Left lung (tissue), 10 donors: Measurements from ENCODE around the gene FAM3D. TPM values are rescaled to one million over a fixed set of nuclear protein-coding genes. Genes with fewer than 3 reads are reported as not detected.

Experiments used
- ATAC-seq: fragments of 200-7000 bp; cut with Tn5 transposase; one replicate; pipeline ENCODE4 v1.9.1; 2020; ENCODE audit warnings: moderate library complexity
- DNase-seq, 4 donors: peaks; one replicate each; pipeline ENCODE4 v3.0.0-alpha.2; 2013 to 2020
- H3K27ac ChIP-seq, 2 donors: fragments of 200-600 bp; sonication (generic) in 1 of 2; one replicate each; pipeline versions ENCODE4 v1.5.0 to v1.8.0; 2020 to 2021
- H3K27me3 ChIP-seq, 2 donors: fragments of 200-600 bp; sonication (generic) in 1 of 2; one replicate each; pipeline versions ENCODE4 v1.5.0 to v1.8.0; 2020 to 2021
- H3K36me3 ChIP-seq, 2 donors: fragments of 200-600 bp; sonication (generic) in 1 of 2; one replicate each; pipeline versions ENCODE4 v1.5.0 to v1.8.0; 2020 to 2021
- H3K4me1 ChIP-seq, 2 donors: fragments of 200-600 bp; one replicate each; pipeline ENCODE4 v1.8.0; 2021
- H3K4me3 ChIP-seq, 2 donors: fragments of 200-600 bp; sonication (generic) in 1 of 2; one replicate each; pipeline versions ENCODE4 v1.5.0 to v1.8.0; 2020 to 2021; ENCODE audit warnings: mild to moderate bottlenecking in 1 of 2
- H3K9me3 ChIP-seq, 2 donors: fragments of 200-600 bp; sonication (generic) in 1 of 2; one replicate each; pipeline versions ENCODE4 v1.5.0 to v1.8.0; 2020 to 2021
- CTCF ChIP-seq, 2 donors: fragments of 200-600 bp; sonication (generic) in 1 of 2; IDR thresholded peaks; one replicate each; pipeline versions ENCODE4 v1.5.0 to v1.8.0; 2021; ENCODE audit warnings: antibody characterized with exemption in 2 of 2
- intact Hi-C, 2 donors: fragments of 100-400 bp; cut with DNase I; formaldehyde crosslinking; loops; one replicate each; pipeline versions ENCODE4 v1.11.2 to v1.14.2; 2022
- polyA plus RNA-seq, 6 donors: library from polyadenylated mRNA; unstranded; fragments of 120-200 nt; gene quantifications; one replicate each; pipeline ENCODE4 v1.2.1, GENCODE V29; 2013; ENCODE audit not compliant: insufficient read length in 6 of 6
- total RNA-seq, 2 donors: library from RNA; stranded (reverse); fragmentation: NEBNext Ultra II Directional; extraction: Animal tissue kit (Norgen Biotek cat#: 25700); gene quantifications; one replicate each; pipeline ENCODE4 v1.2.1, GENCODE V29; 2021
- donor health status: DM: no; HTN: yes; CAD: no.
- donor health status: DM: no; HTN: no; CAD: no.

The FAM3D gene
- total and polyA plus RNA-seq, 8 donors = 1.5 to 4.4 (median 3.5) TPM

GRCh38 chr3:58668247-58668646 lies 1.7 kb upstream of the FAM3D start:
- Histone ChIP-seq H3K36me3 (no peaks in the 10 kb centered on the region), H3K9me3 (no peaks in the 10 kb centered on the region), H3K27me3 (no peaks in the 10 kb centered on the region), H3K4me3 (no peak overlapping the region), H3K4me1 (no peaks in the 10 kb centered on the region), H3K27ac (peak overlapping the region in 1 of 2 donors; percentile 73)
- no peak for TF ChIP-seq CTCF (IDR thresholded peaks at IDR 0.05)
- intact Hi-C loops = no loop called here
- ATAC-seq = no peak
- no peak for DNase-seq

GRCh38 chr3:58667704-58668103 lies 1.1 kb upstream of the FAM3D start:
- no peak for ATAC-seq

GRCh38 chr3:58667229-58667628 lies 655 bp upstream of the FAM3D start:
- ATAC-seq = no peak
- no peak for TF ChIP-seq CTCF (IDR thresholded peaks at IDR 0.05)
- no peaks in the 10 kb centered on the region for H3K9me3 ChIP-seq
- intact Hi-C loops = no loop called here
- H3K27ac ChIP-seq = peak overlapping the region; percentile 59 to 73
- DNase-seq = no peak
- no peaks in the 10 kb centered on the region for H3K36me3 ChIP-seq
- H3K4me1 ChIP-seq = no peaks in the 10 kb centered on the region
- no peaks in the 10 kb centered on the region for H3K27me3 ChIP-seq
- H3K4me3 ChIP-seq = no peak overlapping the region

More at GRCh38 chr3:58667704-58668103, 1.1 kb upstream of the FAM3D start:
- DNase-seq = no peak
- H3K27ac ChIP-seq = peak overlapping the region in 1 of 2 donors; percentile 73
- intact Hi-C loops = no loop called here
- H3K4me3 ChIP-seq = no peak overlapping the region
- no peaks in the 10 kb centered on the region for H3K27me3 ChIP-seq
- no peaks in the 10 kb centered on the region for H3K4me1 ChIP-seq
- no peak for TF ChIP-seq CTCF (IDR thresholded peaks at IDR 0.05)
- no peaks in the 10 kb centered on the region for H3K9me3 ChIP-seq
- H3K36me3 ChIP-seq = no peaks in the 10 kb centered on the region

- Histone ChIP-seq H3K27me3 (no peaks in the 10 kb centered on the region), H3K27ac (no peak overlapping the region), H3K9me3 (no peaks in the 10 kb centered on the region), H3K36me3 (no peaks in the 10 kb centered on the region), H3K4me1 (no peaks in the 10 kb centered on the region), H3K4me3 (no peak overlapping the region)
- DNase-seq (no peak), ATAC-seq (no peak)
- no peak for TF ChIP-seq CTCF (IDR thresholded peaks at IDR 0.05)
- intact Hi-C loops = no loop called here
These were observed 1.2 kb downstream of the FAM3D start for GRCh38 chr3:58665405-58665804.

GRCh38 chr3:58664611-58665010 lies 2.0 kb downstream of the FAM3D start:
- Histone ChIP-seq H3K4me1 (no peaks in the 10 kb centered on the region), H3K36me3 (no peaks in the 10 kb centered on the region), H3K27me3 (no peaks in the 10 kb centered on the region), H3K9me3 (no peaks in the 10 kb centered on the region), H3K4me3 (no peak overlapping the region), H3K27ac (no peak overlapping the region)
- intact Hi-C loops = no loop called here
- DNase-seq (no peak), ATAC-seq (no peak)
- TF ChIP-seq CTCF (IDR thresholded peaks at IDR 0.05) = no peak
